ENCODE data around the gene DCDC2C.

Gene DCDC2C

GRCh38 chr2:3870222-3870621 is 166.8 kb downstream of the DCDC2C start:
- Histone ChIP-seq H3K27me3 (ENCODE audit: low read depth, low read length) (no peaks in the 10 kb centered on the region), H3K9ac (ENCODE audit: low read length) (no peak overlapping the region), H3K36me3 (replicated peaks; ENCODE audit: low read depth, low read length) (no peaks in the 10 kb centered on the region), H3K4me2 (ENCODE audit: low read length) (no peak overlapping the region), H3K9me3 (ENCODE audit: insufficient read depth, low read length) (no peaks in the 10 kb centered on the region), H3K27ac (ENCODE audit: low read length) (no peak overlapping the region), H4K20me1 (ENCODE audit: insufficient read depth, low read length) (no peaks in the 10 kb centered on the region), H3K79me2 (ENCODE audit: low read length) (no peaks in the 10 kb centered on the region), H3K4me1 (ENCODE audit: low read length) (no peaks in the 10 kb centered on the region), H2AFZ (ENCODE audit: low read depth, low read length) (no peak overlapping the region), H3K4me3 (ENCODE audit: low read length) (no peak overlapping the region)
- TF ChIP-seq EZH2phosphoT487 (IDR thresholded peaks at IDR 0.05; ENCODE audit: low read depth): no peak
- TF ChIP-seq CTCF (IDR thresholded peaks at IDR 0.05; ENCODE audit: low read depth, low read length): no peak

- H3K4me1 ChIP-seq (ENCODE audit: low read length): no peaks in the 10 kb centered on the region
- TF ChIP-seq EZH2phosphoT487 (IDR thresholded peaks at IDR 0.05; ENCODE audit: low read depth) (no peak), CTCF (IDR thresholded peaks at IDR 0.05; ENCODE audit: low read depth, low read length) (no peak)
Measured at GRCh38 chr2:3871002-3871401, 167.6 kb downstream of the DCDC2C start.

GRCh38 chr2:3872451-3872850 is 169.1 kb downstream of the DCDC2C start:
- Histone ChIP-seq H4K20me1 (ENCODE audit: insufficient read depth, low read length) (no peaks in the 10 kb centered on the region), H3K27ac (ENCODE audit: low read length) (no peak overlapping the region), H3K4me3 (ENCODE audit: low read length) (no peak overlapping the region), H3K4me2 (ENCODE audit: low read length) (no peak overlapping the region), H3K9me3 (ENCODE audit: insufficient read depth, low read length) (no peaks in the 10 kb centered on the region), H3K36me3 (replicated peaks; ENCODE audit: low read depth, low read length) (no peaks in the 10 kb centered on the region), H3K79me2 (ENCODE audit: low read length) (no peaks in the 10 kb centered on the region), H3K9ac (ENCODE audit: low read length) (no peak overlapping the region), H3K27me3 (ENCODE audit: low read depth, low read length) (no peaks in the 10 kb centered on the region), H3K4me1 (ENCODE audit: low read length) (no peaks in the 10 kb centered on the region), H2AFZ (ENCODE audit: low read depth, low read length) (no peak overlapping the region)
- TF ChIP-seq EZH2phosphoT487 (IDR thresholded peaks at IDR 0.05; ENCODE audit: low read depth) (no peak), CTCF (IDR thresholded peaks at IDR 0.05; ENCODE audit: low read depth, low read length) (no peak)

More at GRCh38 chr2:3871002-3871401, 167.6 kb downstream of the DCDC2C start:
- no peaks in the 10 kb centered on the region for H4K20me1 ChIP-seq (ENCODE audit: insufficient read depth, low read length)
- no peak overlapping the region for H3K9ac ChIP-seq (ENCODE audit: low read length)
- no peaks in the 10 kb centered on the region for H3K79me2 ChIP-seq (ENCODE audit: low read length)
- no peaks in the 10 kb centered on the region for H3K27me3 ChIP-seq (ENCODE audit: low read depth, low read length)
- H2AFZ ChIP-seq (ENCODE audit: low read depth, low read length): no peak overlapping the region
- no peaks in the 10 kb centered on the region for H3K36me3 ChIP-seq (replicated peaks; ENCODE audit: low read depth, low read length)
- no peak overlapping the region for H3K27ac ChIP-seq (ENCODE audit: low read length)
- no peak overlapping the region for H3K4me2 ChIP-seq (ENCODE audit: low read length)
- H3K9me3 ChIP-seq (ENCODE audit: insufficient read depth, low read length): no peaks in the 10 kb centered on the region
- H3K4me3 ChIP-seq (ENCODE audit: low read length): no peak overlapping the region

- 0 out of 2 replicates have a peak, but pooled peaks cover 1% of the 10 kb centered on the region for H3K27me3 ChIP-seq (ENCODE audit: low read depth, low read length)
- H2AFZ ChIP-seq (ENCODE audit: low read depth, low read length): no peak overlapping the region
- H3K9me3 ChIP-seq (ENCODE audit: insufficient read depth, low read length): no peaks in the 10 kb centered on the region
- TF ChIP-seq EZH2phosphoT487 (IDR thresholded peaks at IDR 0.05; ENCODE audit: low read depth) (no peak), CTCF (IDR thresholded peaks at IDR 0.05; ENCODE audit: low read depth, low read length) (no peak)
- no peaks in the 10 kb centered on the region for H4K20me1 ChIP-seq (ENCODE audit: insufficient read depth, low read length)
- H3K4me1 ChIP-seq (ENCODE audit: low read length): no peaks in the 10 kb centered on the region
- H3K27ac ChIP-seq (ENCODE audit: low read length): no peak overlapping the region
- H3K79me2 ChIP-seq (ENCODE audit: low read length): no peaks in the 10 kb centered on the region
- H3K9ac ChIP-seq (ENCODE audit: low read length): no peak overlapping the region
- H3K4me2 ChIP-seq (ENCODE audit: low read length): no peak overlapping the region
- no peak overlapping the region for H3K4me3 ChIP-seq (ENCODE audit: low read length)
- H3K36me3 ChIP-seq (replicated peaks; ENCODE audit: low read depth, low read length): no peaks in the 10 kb centered on the region
Measured at GRCh38 chr2:3873899-3874298, 170.5 kb downstream of the DCDC2C start.
